HEK293 (cell line): ENCODE results near the gene PDE8B.

Experiments used
- CTCF ChIA-PET: fragments of 350-600 bp; formaldehyde crosslinking; extraction: SDS; loops from one replicate; lab custom pipeline; 2021; ENCODE audit warnings: antibody characterized with exemption; lab: Yijun Ruan, JAX
- POLR2A ChIA-PET: fragments of 300-600 bp; formaldehyde crosslinking; extraction: SDS; loops from one replicate; lab custom pipeline; 2020; ENCODE audit warnings: antibody characterized with exemption, inconsistent platforms; lab: Yijun Ruan, JAX
- H3K27ac ChIP-seq: fragments of 200-500 bp; sonication (Bioruptor generic); 2 replicates; pipeline ENCODE4 v1.5.1; 2014; ENCODE audit warnings: low read depth, low read length, control low read depth, inconsistent platforms; ENCODE audit errors: extremely low read depth
- H3K36me3 ChIP-seq, 2 experiments: fragments of 200-500 bp in 1 of 2; sonication (Bioruptor generic) in 1 of 2; 1 replicate in 1 of 2; 2 replicates in 1 of 2; pipeline ENCODE4 v1.5.1; 2014 to 2017; ENCODE audit warnings: inconsistent platforms in 2 of 2, low read length in 2 of 2; ENCODE audit not compliant: control insufficient read depth in 2 of 2, insufficient read depth in 1 of 2
- H3K4me1 ChIP-seq: fragments of 200-500 bp; sonication (Bioruptor generic); 2 replicates; pipeline ENCODE4 v1.5.1; 2014; ENCODE audit warnings: mild to moderate bottlenecking, low read length, inconsistent platforms; ENCODE audit not compliant: control insufficient read depth, insufficient read depth
- H3K4me3 ChIP-seq: 2 replicates; pipeline ENCODE4 v1.5.1; 2011; ENCODE audit warnings: low read depth, mild to moderate bottlenecking, control low read depth, low read length, moderate library complexity
- H3K9me3 ChIP-seq: fragments of 200-500 bp; sonication (Bioruptor generic); 2 replicates; pipeline ENCODE4 v1.5.1; 2014; ENCODE audit warnings: low read depth, low read length, inconsistent platforms; ENCODE audit not compliant: control insufficient read depth, insufficient read depth
- GLI2 ChIP-seq: fragments of 450-650 bp; formaldehyde crosslinking; IDR thresholded peaks from 2 replicates; pipeline ENCODE4; 2017; ENCODE audit warnings: missing biosample characterization, missing genetic modification characterization, low read depth, borderline replicate concordance
- MZF1 ChIP-seq: fragments of 450-650 bp; formaldehyde crosslinking; IDR thresholded peaks from 2 replicates; pipeline ENCODE4 v1.5.1; 2017; ENCODE audit warnings: missing biosample characterization, missing genetic modification characterization, borderline replicate concordance
- OSR2 ChIP-seq: fragments of 450-650 bp; formaldehyde crosslinking; IDR thresholded peaks from 2 replicates; pipeline ENCODE4 v1.5.1; 2016; ENCODE audit warnings: missing biosample characterization, missing genetic modification characterization
- PRDM1 ChIP-seq: fragments of 450-650 bp; formaldehyde crosslinking; IDR thresholded peaks from 2 replicates; pipeline ENCODE4; 2016; ENCODE audit warnings: missing biosample characterization, missing genetic modification characterization
- PRDM10 ChIP-seq: fragments of 450-650 bp; formaldehyde crosslinking; IDR thresholded peaks from 2 replicates; pipeline ENCODE4 v1.5.1; 2016; ENCODE audit warnings: missing biosample characterization, missing genetic modification characterization
- SALL2 ChIP-seq: fragments of 450-650 bp; formaldehyde crosslinking; IDR thresholded peaks from 2 replicates; pipeline ENCODE4 v1.5.0; 2017; ENCODE audit warnings: missing biosample characterization, mild to moderate bottlenecking, missing genetic modification characterization, borderline replicate concordance
- SCRT2 ChIP-seq: fragments of 450-650 bp; formaldehyde crosslinking; IDR thresholded peaks from 2 replicates; pipeline ENCODE4 v1.5.1; 2016; ENCODE audit warnings: missing biosample characterization, missing genetic modification characterization
- YY1 ChIP-seq: fragments of 450-650 bp; formaldehyde crosslinking; IDR thresholded peaks from 2 replicates; pipeline ENCODE4 v1.5.1; 2018; ENCODE audit warnings: missing biosample characterization, missing genetic modification characterization
- ZBTB26 ChIP-seq: fragments of 450-650 bp; formaldehyde crosslinking; optimal IDR thresholded peaks from 2 replicates; pipeline ENCODE3; 2016; ENCODE audit warnings: missing biosample characterization, mild to moderate bottlenecking, missing genetic modification characterization
- ZFP3 ChIP-seq: fragments of 450-650 bp; formaldehyde crosslinking; IDR thresholded peaks from 2 replicates; pipeline ENCODE4 v1.5.1; 2016; ENCODE audit warnings: low read depth, missing biosample characterization, missing genetic modification characterization
- ZFP41 ChIP-seq: fragments of 450-650 bp; formaldehyde crosslinking; IDR thresholded peaks from 2 replicates; pipeline ENCODE4 v1.5.1; 2016; ENCODE audit warnings: missing biosample characterization, missing genetic modification characterization, borderline replicate concordance
- ZNF18 ChIP-seq: fragments of 450-650 bp; formaldehyde crosslinking; IDR thresholded peaks from 2 replicates; pipeline ENCODE4 v1.5.1; 2016; ENCODE audit warnings: missing biosample characterization, missing genetic modification characterization
- ZNF19 ChIP-seq: fragments of 450-650 bp; formaldehyde crosslinking; IDR thresholded peaks from 2 replicates; pipeline ENCODE4; 2016; ENCODE audit warnings: missing biosample characterization, missing genetic modification characterization, low read depth
- ZNF202 ChIP-seq: fragments of 450-650 bp; formaldehyde crosslinking; IDR thresholded peaks from 2 replicates; pipeline ENCODE4 v1.5.1; 2016; ENCODE audit warnings: missing biosample characterization, missing genetic modification characterization, borderline replicate concordance
- ZNF274 ChIP-seq, 2 experiments: fragments of 200-500 bp in 1 of 2; fragments of 450-650 bp in 1 of 2; sonication (Bioruptor generic) in 1 of 2; formaldehyde crosslinking in 1 of 2; IDR thresholded peaks; 2 replicates each; pipeline versions ENCODE4 v1.5.1 to v1.6.1; 2014 to 2016; ENCODE audit warnings: borderline replicate concordance in 1 of 2, inconsistent platforms in 1 of 2, low read length in 1 of 2, missing biosample characterization in 1 of 2, missing genetic modification characterization in 1 of 2
- ZNF302 ChIP-seq: fragments of 450-650 bp; formaldehyde crosslinking; IDR thresholded peaks from 2 replicates; pipeline ENCODE4 v1.5.1; 2016; ENCODE audit warnings: missing biosample characterization, missing genetic modification characterization, low read depth
- ZNF426 ChIP-seq: fragments of 450-650 bp; formaldehyde crosslinking; IDR thresholded peaks from 2 replicates; pipeline ENCODE4 v1.5.1; 2017; ENCODE audit warnings: missing biosample characterization, missing genetic modification characterization, mild to moderate bottlenecking, inconsistent platforms, moderate library complexity
- ZNF529 ChIP-seq: fragments of 450-650 bp; formaldehyde crosslinking; IDR thresholded peaks from 2 replicates; pipeline ENCODE4 v1.5.1; 2017; ENCODE audit warnings: missing genetic modification characterization, missing biosample characterization; ENCODE audit not compliant: insufficient replicate concordance
- ZNF561 ChIP-seq: fragments of 450-650 bp; IDR thresholded peaks from 2 replicates; pipeline ENCODE4 v1.5.1; 2018; ENCODE audit warnings: missing biosample characterization, missing genetic modification characterization, borderline replicate concordance
- ZNF585B ChIP-seq: fragments of 450-650 bp; formaldehyde crosslinking; IDR thresholded peaks from 2 replicates; pipeline ENCODE4 v1.5.1; 2016; ENCODE audit warnings: missing biosample characterization, missing genetic modification characterization
- ZNF624 ChIP-seq: fragments of 450-650 bp; formaldehyde crosslinking; IDR thresholded peaks from 2 replicates; pipeline ENCODE4 v1.5.1; 2017; ENCODE audit warnings: missing biosample characterization, missing genetic modification characterization
- ZNF626 ChIP-seq: fragments of 450-650 bp; sonication (Bioruptor Pico); formaldehyde crosslinking; IDR thresholded peaks from 2 replicates; pipeline ENCODE4 v1.5.1; 2018; ENCODE audit warnings: missing biosample characterization, missing genetic modification characterization, inconsistent platforms
- ZSCAN16 ChIP-seq: fragments of 450-650 bp; formaldehyde crosslinking; IDR thresholded peaks from 2 replicates; pipeline ENCODE4 v1.5.1; 2016; ENCODE audit warnings: missing biosample characterization, missing genetic modification characterization
- TF ChIP-seq, protein P1 (sequence below): fragments of 450-650 bp; formaldehyde crosslinking; IDR thresholded peaks from 2 replicates; pipeline ENCODE4 v1.5.1; 2016; ENCODE audit warnings: missing biosample characterization, missing genetic modification characterization

Gene PDE8B

DNA sequence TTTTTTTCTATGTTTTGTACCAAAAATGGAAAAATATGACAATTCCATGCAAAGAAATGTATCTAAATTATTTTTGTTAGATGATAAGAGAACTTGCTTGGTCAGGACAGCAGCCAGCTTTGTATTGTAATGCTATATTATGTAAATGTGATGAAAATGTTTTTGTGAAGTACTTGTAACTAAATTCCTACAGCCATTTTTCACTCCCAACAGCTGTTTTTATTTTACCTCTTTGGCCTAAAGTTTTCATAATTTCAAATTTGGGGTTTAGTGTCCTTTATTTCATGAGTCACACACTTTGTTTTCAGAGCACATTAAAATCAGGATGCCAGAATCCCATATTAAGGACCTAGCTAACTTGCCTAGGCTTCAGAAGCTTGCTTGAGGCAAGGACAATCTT, 217.5 kb downstream of the PDE8B start:
- TF ChIP-seq SALL2 = no peak

DNA sequence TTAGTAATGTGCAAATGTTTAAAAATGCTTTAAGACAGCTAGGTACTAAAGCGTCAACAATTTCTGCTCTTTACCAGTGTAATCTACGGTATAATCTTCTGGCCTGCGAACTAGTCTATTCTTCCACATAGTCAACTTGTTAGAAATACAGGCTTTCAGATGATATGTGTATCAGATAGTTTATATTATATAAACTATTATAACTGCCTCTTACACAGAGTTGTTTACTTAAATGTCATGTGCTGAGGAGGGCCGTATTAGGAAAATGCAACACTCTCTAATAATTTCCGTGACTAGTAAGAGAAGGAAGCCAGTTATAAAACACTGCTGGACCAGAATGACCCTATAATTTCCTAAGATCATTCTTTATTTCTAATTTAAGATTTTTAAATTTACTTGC, 218.0 kb downstream of the PDE8B start:
- CTCF ChIA-PET = interaction anchor here (3.5 kb wide), 1 partner anchor 8 kb away, joined by 20 read pairs; no protein-coding TSS in a partner anchor
- no peak overlapping the region for H3K4me3 ChIP-seq
- no peaks in the 10 kb centered on the region for H3K9me3 ChIP-seq
- TF ChIP-seq ZFP3 (tag by site-specific recombination) = no peak
- no peak for TF ChIP-seq PRDM10 (tag by site-specific recombination)
- no peak for TF ChIP-seq ZNF561
- TF ChIP-seq ZBTB26 = no peak
- TF ChIP-seq ZNF18 (tag by site-specific recombination) = no peak
- no peak for TF ChIP-seq ZNF529
- no peak for TF ChIP-seq ZNF19 (tag by site-specific recombination)
- TF ChIP-seq GLI2 (tag by site-specific recombination) = no peak
- 0 out of 2 replicates have a peak, but pooled peaks cover 4% of the 10 kb centered on the region for H3K4me1 ChIP-seq
- POLR2A ChIA-PET = no interaction called here
- H3K27ac ChIP-seq = no peak overlapping the region
- H3K36me3 ChIP-seq = peaks cover 33 to 62% of the 10 kb centered on the region in 2 experiments

More for the DNA sequence above, 217.5 kb downstream of the PDE8B start:
- Histone ChIP-seq H3K9me3 (no peaks in the 10 kb centered on the region), H3K4me3 (no peak overlapping the region), H3K27ac (no peak overlapping the region), H3K4me1 (0 out of 2 replicates have a peak, but pooled peaks cover 4% of the 10 kb centered on the region), H3K36me3 (peaks cover 28 to 59% of the 10 kb centered on the region in 2 experiments)
- ChIA-PET POLR2A (interaction anchor here (0.7 kb wide), 1 partner anchor 57 kb away, joined by 3 read pairs; no protein-coding TSS in a partner anchor), CTCF (interaction anchor here (0.6 to 3.5 kb wide), 2 partner anchors 9 to 552 kb away, joined by 3 to 20 read pairs; no protein-coding TSS in a partner anchor)

GRCh38 chr5:77430726-77431125, 220.2 kb downstream of the PDE8B start:
- POLR2A ChIA-PET = no interaction called here
- CTCF ChIA-PET = interaction anchor here (0.6 kb wide), 1 partner anchor 830 kb away, joined by 4 read pairs; no protein-coding TSS in a partner anchor
- Histone ChIP-seq H3K9me3 (no peaks in the 10 kb centered on the region), H3K27ac (no peak overlapping the region), H3K36me3 (peaks cover 27 to 72% of the 10 kb centered on the region in 2 experiments), H3K4me1 (0 out of 2 replicates have a peak, but pooled peaks cover 4% of the 10 kb centered on the region), H3K4me3 (no peak overlapping the region)
- TF ChIP-seq YY1 (tag by site-specific recombination) (no peak), PRDM1 (no peak), ZNF274 (IDR thresholded peaks at IDR 0.05; ENCODE audit: low read length) (no peak), ZNF274 (tag by site-specific recombination; IDR thresholded peaks at IDR 0.05; ENCODE audit: borderline replicate concordance) (no peak), ZNF202 (tag by site-specific recombination) (no peak), ZNF626 (tag by site-specific recombination) (no peak), ZNF624 (tag by site-specific recombination) (no peak), ZFP41 (tag by site-specific recombination) (no peak), MZF1 (tag by site-specific recombination) (no peak), ZNF302 (tag by site-specific recombination) (no peak), ZNF585B (tag by site-specific recombination) (no peak), ZSCAN16 (tag by site-specific recombination) (no peak), SCRT2 (tag by site-specific recombination) (no peak), OSR2 (no peak), ZNF426 (no peak), ZNF19 (tag by site-specific recombination) (no peak)
- TF ChIP-seq, protein P1, sequence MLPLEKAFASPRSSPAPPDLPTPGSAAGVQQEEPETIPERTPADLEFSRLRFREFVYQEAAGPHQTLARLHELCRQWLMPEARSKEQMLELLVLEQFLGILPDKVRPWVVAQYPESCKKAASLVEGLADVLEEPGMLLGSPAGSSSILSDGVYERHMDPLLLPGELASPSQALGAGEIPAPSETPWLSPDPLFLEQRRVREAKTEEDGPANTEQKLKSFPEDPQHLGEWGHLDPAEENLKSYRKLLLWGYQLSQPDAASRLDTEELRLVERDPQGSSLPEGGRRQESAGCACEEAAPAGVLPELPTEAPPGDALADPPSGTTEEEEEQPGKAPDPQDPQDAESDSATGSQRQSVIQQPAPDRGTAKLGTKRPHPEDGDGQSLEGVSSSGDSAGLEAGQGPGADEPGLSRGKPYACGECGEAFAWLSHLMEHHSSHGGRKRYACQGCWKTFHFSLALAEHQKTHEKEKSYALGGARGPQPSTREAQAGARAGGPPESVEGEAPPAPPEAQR (tag by site-specific recombination) = no peak
